ENCODE data around the gene SGCG. TPM values are rescaled to one million over a fixed set of nuclear protein-coding genes. Genes with fewer than 3 reads are reported as not detected.

The SGCG gene
- polyA plus RNA-seq, 1 of the 3 experiments (the other 2 are of a cell fraction) = not detected

DNA sequence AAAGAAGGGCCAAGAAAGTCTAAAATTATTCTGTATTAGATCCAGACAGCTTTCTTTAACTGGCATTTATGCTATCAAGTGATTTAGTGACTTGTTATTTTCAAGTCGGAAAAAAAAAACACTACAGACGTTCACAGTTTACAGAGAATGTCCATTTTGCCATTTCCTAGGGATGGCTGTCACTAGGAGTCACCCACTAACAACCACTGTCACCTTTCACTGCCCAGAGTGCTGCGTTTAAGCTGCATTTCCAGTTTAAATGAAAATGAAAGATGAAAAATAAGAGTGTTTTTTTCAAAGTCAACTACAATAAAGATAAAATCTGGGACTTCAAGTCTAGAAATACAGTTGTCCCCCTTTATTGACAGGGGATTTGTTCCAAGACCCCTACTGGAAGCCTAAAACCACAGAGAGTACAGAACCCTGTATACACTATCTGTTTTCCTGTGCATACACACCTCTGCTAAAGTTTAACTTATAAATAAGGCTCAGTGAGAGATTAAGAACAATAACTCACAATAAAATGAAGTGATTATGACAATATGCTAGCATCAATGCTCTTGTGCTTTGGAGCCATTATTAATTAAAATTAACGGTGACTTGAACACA is 140.3 kb downstream of the SGCG start:
- peaks cover 4 to 34% of the 10 kb centered on the region in 2 experiments; a peak in 3 of 4 replicates for H3K4me1 ChIP-seq (ENCODE audit: control insufficient read depth in 1 of 2, insufficient read depth in 2 of 2, low read depth in 1 of 2, low read length in 1 of 2)
- CTCF ChIA-PET = no interaction called here

DNA sequence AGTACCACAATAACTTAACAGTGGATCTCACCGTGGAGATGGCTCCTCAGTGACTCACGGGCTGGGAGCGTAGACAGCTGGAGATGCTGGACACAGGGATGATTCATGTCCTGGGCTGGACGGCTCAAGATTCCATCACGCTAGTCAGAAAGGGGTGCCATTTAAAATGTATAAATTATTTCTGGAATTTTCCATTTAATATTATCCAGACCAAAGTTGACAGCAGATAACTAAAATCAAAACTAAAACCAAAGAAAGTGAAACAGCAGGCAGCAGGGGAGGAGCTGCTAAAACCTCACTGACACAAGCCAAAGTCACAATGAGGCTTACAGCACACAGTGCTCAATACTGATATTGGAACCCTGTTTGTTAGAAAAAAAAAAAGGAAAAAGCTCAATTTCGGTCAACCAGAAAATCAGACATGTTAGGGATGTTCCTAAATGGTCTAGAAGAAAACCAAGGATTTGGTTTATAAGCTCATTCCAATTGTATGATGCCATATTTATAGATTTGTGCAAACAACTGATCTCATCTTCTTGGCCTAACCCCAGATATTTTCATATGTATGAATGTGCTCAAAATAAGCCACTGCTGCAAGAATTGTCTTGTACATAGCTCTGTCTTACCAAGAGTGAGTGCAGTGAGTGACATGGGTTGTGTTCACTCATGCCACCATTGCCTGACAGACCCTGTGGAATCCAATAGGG is 140.9 kb downstream of the SGCG start:
- Histone ChIP-seq H3K4me1 (ENCODE audit: control insufficient read depth in 1 of 2, insufficient read depth in 2 of 2, low read depth in 1 of 2, low read length in 1 of 2) (peaks cover 4 to 34% of the 10 kb centered on the region in 2 experiments; a peak in 3 of 4 replicates), H3K9me3 (no peaks in the 10 kb centered on the region), H3K36me3 (replicated peaks in 1 of 2; ENCODE audit: control insufficient read depth in 1 of 2, insufficient read depth in 2 of 2, low read length in 1 of 2) (peaks cover 0 to 5% of the 10 kb centered on the region in 2 experiments), H3K27ac (ENCODE audit: low read depth in 2 of 2, low read length in 1 of 2) (peak overlapping the region; percentile 65 to 98), H3K9ac (peak overlapping the region; percentile 76), H3K4me2 (peak overlapping the region; percentile 75), H2AFZ (ENCODE audit: low read depth) (peak overlapping the region; percentile 37), H3K4me3 (ENCODE audit: low read depth in 2 of 2, low read length in 1 of 2) (peak overlapping the region; percentile 27 to 50; a peak in 3 of 4 replicates), H3F3A (replicated peaks; ENCODE audit: insufficient read depth) (peaks cover 51% of the 10 kb centered on the region), H4K20me1 (ENCODE audit: insufficient read depth) (no peaks in the 10 kb centered on the region), H3K79me2 (ENCODE audit: insufficient read depth) (no peaks in the 10 kb centered on the region), H3K9me2 (no peaks in the 10 kb centered on the region), H3K27me3 (ENCODE audit: insufficient read depth) (no peaks in the 10 kb centered on the region)
- no peak for DNase-seq
- CTCF ChIA-PET = no interaction called here
- WGBS (ENCODE audit: low lambda C conversion rate) = 6% methylated on average over 6 of the region's 6 CpGs
- POLR2A ChIA-PET = no interaction called here
- TF ChIP-seq SIN3A (IDR thresholded peaks at IDR 0.05; ENCODE audit: borderline replicate concordance, low read depth, low read length) (peak; percentile 47; the same call in 1 of the 2 replicates), POLR2AphosphoS5 (IDR thresholded peaks at IDR 0.05; ENCODE audit: low read depth, low read length) (peak; percentile 60; the same call in 1 of the 2 replicates), NFIC (IDR thresholded peaks at IDR 0.05; ENCODE audit: borderline replicate concordance) (peak; percentile 49), TEAD4 (IDR thresholded peaks at IDR 0.05; ENCODE audit: borderline replicate concordance, insufficient read depth) (peak; percentile 74; the same call in 1 of the 2 replicates), MEF2A (IDR thresholded peaks at IDR 0.05; ENCODE audit: borderline replicate concordance, low read depth) (peak; percentile 10; the same call in 1 of the 2 replicates), JUND (IDR thresholded peaks at IDR 0.05) (peak; percentile 97), GATA2 (CRISPR knock-in tag; IDR thresholded peaks at IDR 0.05) (no peak), MXI1 (IDR thresholded peaks at IDR 0.05; ENCODE audit: low read depth, low read length) (no peak), ELF1 (IDR thresholded peaks at IDR 0.05) (no peak), RXRA (IDR thresholded peaks at IDR 0.05; ENCODE audit: borderline replicate concordance, low read depth) (0 out of 2 replicates have a peak, but pooled peaks have one; percentile 17), SMC3 (IDR thresholded peaks at IDR 0.05; ENCODE audit: low read depth, low read length) (no peak), TCF12 (IDR thresholded peaks at IDR 0.05) (peak; percentile 91)
- TF ChIP-seq, protein P1, sequence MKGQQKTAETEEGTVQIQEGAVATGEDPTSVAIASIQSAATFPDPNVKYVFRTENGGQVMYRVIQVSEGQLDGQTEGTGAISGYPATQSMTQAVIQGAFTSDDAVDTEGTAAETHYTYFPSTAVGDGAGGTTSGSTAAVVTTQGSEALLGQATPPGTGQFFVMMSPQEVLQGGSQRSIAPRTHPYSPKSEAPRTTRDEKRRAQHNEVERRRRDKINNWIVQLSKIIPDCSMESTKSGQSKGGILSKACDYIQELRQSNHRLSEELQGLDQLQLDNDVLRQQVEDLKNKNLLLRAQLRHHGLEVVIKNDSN (IDR thresholded peaks at IDR 0.05; ENCODE audit: borderline replicate concordance, low read depth) = no peak
- TF ChIP-seq, protein P2, sequence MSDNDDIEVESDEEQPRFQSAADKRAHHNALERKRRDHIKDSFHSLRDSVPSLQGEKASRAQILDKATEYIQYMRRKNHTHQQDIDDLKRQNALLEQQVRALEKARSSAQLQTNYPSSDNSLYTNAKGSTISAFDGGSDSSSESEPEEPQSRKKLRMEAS (IDR thresholded peaks at IDR 0.05; ENCODE audit: low read depth) = peak; percentile 59

More for the DNA sequence above, 140.3 kb downstream of the SGCG start:
- POLR2A ChIA-PET = no interaction called here
- Histone ChIP-seq H3K4me2 (peak overlapping the region; percentile 75), H4K20me1 (ENCODE audit: insufficient read depth) (no peaks in the 10 kb centered on the region), H3K27me3 (ENCODE audit: insufficient read depth) (no peaks in the 10 kb centered on the region), H3K9ac (peak overlapping the region; percentile 76; the same call in 1 of the 2 replicates), H3K36me3 (replicated peaks in 1 of 2; ENCODE audit: control insufficient read depth in 1 of 2, insufficient read depth in 2 of 2, low read length in 1 of 2) (peaks cover 0 to 2% of the 10 kb centered on the region in 2 experiments), H3K9me2 (no peaks in the 10 kb centered on the region), H3K79me2 (ENCODE audit: insufficient read depth) (no peaks in the 10 kb centered on the region), H3K9me3 (no peaks in the 10 kb centered on the region), H3K4me3 (ENCODE audit: low read depth in 2 of 2, low read length in 1 of 2) (peak overlapping the region; percentile 27 to 50; a peak in 3 of 4 replicates), H3F3A (replicated peaks; ENCODE audit: insufficient read depth) (peaks cover 48% of the 10 kb centered on the region), H2AFZ (ENCODE audit: low read depth) (0 out of 2 replicates have a peak overlapping the region, but pooled peaks have one; percentile 31), H3K27ac (ENCODE audit: low read depth in 2 of 2, low read length in 1 of 2) (peak overlapping the region; percentile 58 to 98; a peak in 3 of 4 replicates)
- no peak for DNase-seq
- TF ChIP-seq, protein P3, sequence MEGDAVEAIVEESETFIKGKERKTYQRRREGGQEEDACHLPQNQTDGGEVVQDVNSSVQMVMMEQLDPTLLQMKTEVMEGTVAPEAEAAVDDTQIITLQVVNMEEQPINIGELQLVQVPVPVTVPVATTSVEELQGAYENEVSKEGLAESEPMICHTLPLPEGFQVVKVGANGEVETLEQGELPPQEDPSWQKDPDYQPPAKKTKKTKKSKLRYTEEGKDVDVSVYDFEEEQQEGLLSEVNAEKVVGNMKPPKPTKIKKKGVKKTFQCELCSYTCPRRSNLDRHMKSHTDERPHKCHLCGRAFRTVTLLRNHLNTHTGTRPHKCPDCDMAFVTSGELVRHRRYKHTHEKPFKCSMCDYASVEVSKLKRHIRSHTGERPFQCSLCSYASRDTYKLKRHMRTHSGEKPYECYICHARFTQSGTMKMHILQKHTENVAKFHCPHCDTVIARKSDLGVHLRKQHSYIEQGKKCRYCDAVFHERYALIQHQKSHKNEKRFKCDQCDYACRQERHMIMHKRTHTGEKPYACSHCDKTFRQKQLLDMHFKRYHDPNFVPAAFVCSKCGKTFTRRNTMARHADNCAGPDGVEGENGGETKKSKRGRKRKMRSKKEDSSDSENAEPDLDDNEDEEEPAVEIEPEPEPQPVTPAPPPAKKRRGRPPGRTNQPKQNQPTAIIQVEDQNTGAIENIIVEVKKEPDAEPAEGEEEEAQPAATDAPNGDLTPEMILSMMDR (IDR thresholded peaks at IDR 0.05) = 0 out of 2 replicates have a peak, but pooled peaks have one; percentile 10
- TF ChIP-seq, protein P4, sequence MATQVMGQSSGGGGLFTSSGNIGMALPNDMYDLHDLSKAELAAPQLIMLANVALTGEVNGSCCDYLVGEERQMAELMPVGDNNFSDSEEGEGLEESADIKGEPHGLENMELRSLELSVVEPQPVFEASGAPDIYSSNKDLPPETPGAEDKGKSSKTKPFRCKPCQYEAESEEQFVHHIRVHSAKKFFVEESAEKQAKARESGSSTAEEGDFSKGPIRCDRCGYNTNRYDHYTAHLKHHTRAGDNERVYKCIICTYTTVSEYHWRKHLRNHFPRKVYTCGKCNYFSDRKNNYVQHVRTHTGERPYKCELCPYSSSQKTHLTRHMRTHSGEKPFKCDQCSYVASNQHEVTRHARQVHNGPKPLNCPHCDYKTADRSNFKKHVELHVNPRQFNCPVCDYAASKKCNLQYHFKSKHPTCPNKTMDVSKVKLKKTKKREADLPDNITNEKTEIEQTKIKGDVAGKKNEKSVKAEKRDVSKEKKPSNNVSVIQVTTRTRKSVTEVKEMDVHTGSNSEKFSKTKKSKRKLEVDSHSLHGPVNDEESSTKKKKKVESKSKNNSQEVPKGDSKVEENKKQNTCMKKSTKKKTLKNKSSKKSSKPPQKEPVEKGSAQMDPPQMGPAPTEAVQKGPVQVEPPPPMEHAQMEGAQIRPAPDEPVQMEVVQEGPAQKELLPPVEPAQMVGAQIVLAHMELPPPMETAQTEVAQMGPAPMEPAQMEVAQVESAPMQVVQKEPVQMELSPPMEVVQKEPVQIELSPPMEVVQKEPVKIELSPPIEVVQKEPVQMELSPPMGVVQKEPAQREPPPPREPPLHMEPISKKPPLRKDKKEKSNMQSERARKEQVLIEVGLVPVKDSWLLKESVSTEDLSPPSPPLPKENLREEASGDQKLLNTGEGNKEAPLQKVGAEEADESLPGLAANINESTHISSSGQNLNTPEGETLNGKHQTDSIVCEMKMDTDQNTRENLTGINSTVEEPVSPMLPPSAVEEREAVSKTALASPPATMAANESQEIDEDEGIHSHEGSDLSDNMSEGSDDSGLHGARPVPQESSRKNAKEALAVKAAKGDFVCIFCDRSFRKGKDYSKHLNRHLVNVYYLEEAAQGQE (IDR thresholded peaks at IDR 0.05; ENCODE audit: low read depth, low read length) = no peak
- WGBS (ENCODE audit: low lambda C conversion rate) = 30% methylated on average over 4 of the region's 4 CpGs
